ENCODE measurements around the gene SWSAP1. TPM values are rescaled to one million over a fixed set of nuclear protein-coding genes. Genes with fewer than 3 reads are reported as not detected.

The SWSAP1 gene
- total RNA-seq, 1 experiment from 2014 or later, result 3.0 TPM

- no peak for TF ChIP-seq ZBTB43 (CRISPR knock-in tag; IDR thresholded peaks at IDR 0.05)
- TF ChIP-seq NR3C1 (CRISPR knock-in tag; conservative IDR thresholded peaks at IDR 0.05; ENCODE audit: low read depth), result no peak
- no peak for TF ChIP-seq ZSCAN18 (CRISPR knock-in tag; IDR thresholded peaks at IDR 0.05)
- Mint-ChIP-seq H3K4me1 (peaks cover 16% of the 10 kb centered on the region), H3K9me3 (no peaks in the 10 kb centered on the region), H3K36me3 (no peaks in the 10 kb centered on the region), H3K27me3 (ENCODE audit: low read depth) (no peaks in the 10 kb centered on the region; the same call in 1 of the 2 replicates), H3K4me3 (no peak overlapping the region), H3K27ac (no peak overlapping the region)
- ATAC-seq, result no peak
- ChIA-PET POLR2A (no interaction called here), CTCF (interaction anchor here (0.9 to 1.4 kb wide), 3 partner anchors 30 to 32 kb away, joined by 3 to 5 read pairs (median 4); partner anchors contain the start of gene TSPAN16)
- DNase-seq (ENCODE audit: low spot score), result no peak
Measured at GRCh38 chr19:11325544-11325943, 48.9 kb upstream of the SWSAP1 start.

GRCh38 chr19:11330127-11330526 lies 44.3 kb upstream of the SWSAP1 start:
- no peaks in the 10 kb centered on the region for H3K9me3 Mint-ChIP-seq

GRCh38 chr19:11331502-11331901 lies 43.0 kb upstream of the SWSAP1 start:
- Mint-ChIP-seq H3K4me3 (no peak overlapping the region), H3K27ac (no peak overlapping the region), H3K36me3 (peaks cover 21% of the 10 kb centered on the region), H3K9me3 (no peaks in the 10 kb centered on the region), H3K27me3 (ENCODE audit: low read depth) (no peaks in the 10 kb centered on the region), H3K4me1 (no peaks in the 10 kb centered on the region)
- no peak for DNase-seq (ENCODE audit: low spot score)
- TF ChIP-seq ZBTB21 (CRISPR knock-in tag; IDR thresholded peaks at IDR 0.05; ENCODE audit: borderline replicate concordance), result no peak
- no peak for TF ChIP-seq ATF3 (CRISPR knock-in tag; conservative IDR thresholded peaks at IDR 0.05)
- no peak for TF ChIP-seq TP53 (CRISPR knock-in tag; IDR thresholded peaks at IDR 0.05)
- TF ChIP-seq E2F1 (CRISPR knock-in tag; IDR thresholded peaks at IDR 0.05), result no peak
- no peak for TF ChIP-seq ZNF281 (CRISPR knock-in tag; IDR thresholded peaks at IDR 0.05)
- CTCF ChIA-PET, result no interaction called here
- POLR2A ChIA-PET, result no interaction called here
- ATAC-seq, result no peak

More at GRCh38 chr19:11330127-11330526, 44.3 kb upstream of the SWSAP1 start:
- CTCF ChIA-PET, result no interaction called here
- Mint-ChIP-seq H3K27ac (peak overlapping the region; percentile 68; the same call in 1 of the 2 replicates), H3K4me1 (no peaks in the 10 kb centered on the region), H3K36me3 (peaks cover 9% of the 10 kb centered on the region), H3K27me3 (ENCODE audit: low read depth) (no peaks in the 10 kb centered on the region), H3K4me3 (no peak overlapping the region)
- POLR2A ChIA-PET, result no interaction called here
- DNase-seq (ENCODE audit: low spot score) (no peak), ATAC-seq (no peak)
- TF ChIP-seq ZMAT4 (CRISPR knock-in tag; IDR thresholded peaks at IDR 0.05) (no peak), TP53 (CRISPR knock-in tag; IDR thresholded peaks at IDR 0.05) (no peak)

GRCh38 chr19:11332822-11333221 lies 41.6 kb upstream of the SWSAP1 start:
- DNase-seq (ENCODE audit: low spot score), result no peak
- no peak for ATAC-seq
- H3K9me3 Mint-ChIP-seq, result no peaks in the 10 kb centered on the region
- no peak overlapping the region for H3K4me3 Mint-ChIP-seq
- ChIA-PET POLR2A (no interaction called here), CTCF (no interaction called here)
- H3K36me3 Mint-ChIP-seq, result peaks cover 21% of the 10 kb centered on the region
- no peak overlapping the region for H3K27ac Mint-ChIP-seq
- no peaks in the 10 kb centered on the region for H3K27me3 Mint-ChIP-seq (ENCODE audit: low read depth)
- no peaks in the 10 kb centered on the region for H3K4me1 Mint-ChIP-seq
- no peak for TF ChIP-seq PRDM15 (CRISPR knock-in tag; IDR thresholded peaks at IDR 0.05)
- TF ChIP-seq MLX (CRISPR knock-in tag; IDR thresholded peaks at IDR 0.05), result no peak
- no peak for TF ChIP-seq HMGA2 (CRISPR knock-in tag; IDR thresholded peaks at IDR 0.05)
- TF ChIP-seq TP53 (CRISPR knock-in tag; IDR thresholded peaks at IDR 0.05), result no peak
- no peak for TF ChIP-seq RELA (CRISPR knock-in tag; IDR thresholded peaks at IDR 0.05; ENCODE audit: borderline replicate concordance)
- no peak for TF ChIP-seq KAT7 (CRISPR knock-in tag; IDR thresholded peaks at IDR 0.05; ENCODE audit: borderline replicate concordance)

All from WTC11 (cell line).